ENCODE data around the gene SLC22A15. TPM values are rescaled to one million over a fixed set of nuclear protein-coding genes. Genes with fewer than 3 reads are reported as not detected.

Gene SLC22A15
- total RNA-seq, 1 experiment from 2014 or later = 2.2 TPM

DNA sequence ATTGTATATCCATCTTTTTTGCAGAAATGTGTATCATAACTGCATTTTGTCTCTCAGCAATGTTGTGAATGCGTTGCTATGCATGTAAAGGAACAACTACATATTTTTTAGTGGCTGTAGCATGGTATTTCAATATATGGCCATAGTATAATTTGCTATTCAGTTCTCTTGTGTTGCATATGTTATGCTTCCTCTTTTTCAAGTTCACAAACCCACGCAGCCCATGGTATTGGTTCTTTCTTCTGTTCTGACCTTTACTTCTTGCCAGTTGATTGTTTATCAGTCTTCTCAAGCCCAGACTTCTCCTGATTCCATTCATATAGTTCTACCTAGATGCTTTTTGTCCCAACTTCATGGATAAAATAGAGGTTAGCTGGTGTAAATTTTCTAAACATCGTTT is 6.1 kb downstream of the SLC22A15 start:
- Histone ChIP-seq H3K9ac (ENCODE audit: low read length) (no peak overlapping the region), H3K4me3 (ENCODE audit: low read length) (no peak overlapping the region), H3K4me1 (ENCODE audit: insufficient read depth, low read length) (peaks cover 12% of the 10 kb centered on the region), H2AFZ (ENCODE audit: low read length) (no peak overlapping the region), H3K9me2 (replicated peaks; ENCODE audit: low read length) (no peaks in the 10 kb centered on the region), H3F3A (ENCODE audit: low read length, unreplicated experiment) (no peaks in the 10 kb centered on the region), H3K4me2 (ENCODE audit: low read length) (no peak overlapping the region), H3K27me3 (ENCODE audit: low read length) (no peaks in the 10 kb centered on the region), H3K27ac (ENCODE audit: low read length) (no peak overlapping the region), H3K79me2 (ENCODE audit: low read length) (peaks cover 38% of the 10 kb centered on the region), H3K36me3 (ENCODE audit: low read depth, low read length) (no peaks in the 10 kb centered on the region), H3K9me3 (ENCODE audit: low read length) (no peaks in the 10 kb centered on the region), H4K20me1 (ENCODE audit: low read length) (no peaks in the 10 kb centered on the region; the same call in 1 of the 2 replicates)
- no TSS peak for BruUV-seq (replicated peaks)
- ATAC-seq (no peak), DNase-seq (no peak)
- ChIA-PET CTCF (interaction anchor here (1.8 kb wide), 1 partner anchor 175 kb away, joined by 12 read pairs; no protein-coding TSS in a partner anchor), POLR2A (ENCODE audit: unreplicated experiment) (no interaction called here)
- intact Hi-C loops (cut with micrococcal nuclease) = no loop called here
- TF ChIP-seq EZH2 (IDR thresholded peaks at IDR 0.05; ENCODE audit: low read length, unreplicated experiment) (no peak), EZH2phosphoT487 (IDR thresholded peaks at IDR 0.05; ENCODE audit: borderline replicate concordance, low read length) (no peak)
- TF ChIP-seq, protein P1, sequence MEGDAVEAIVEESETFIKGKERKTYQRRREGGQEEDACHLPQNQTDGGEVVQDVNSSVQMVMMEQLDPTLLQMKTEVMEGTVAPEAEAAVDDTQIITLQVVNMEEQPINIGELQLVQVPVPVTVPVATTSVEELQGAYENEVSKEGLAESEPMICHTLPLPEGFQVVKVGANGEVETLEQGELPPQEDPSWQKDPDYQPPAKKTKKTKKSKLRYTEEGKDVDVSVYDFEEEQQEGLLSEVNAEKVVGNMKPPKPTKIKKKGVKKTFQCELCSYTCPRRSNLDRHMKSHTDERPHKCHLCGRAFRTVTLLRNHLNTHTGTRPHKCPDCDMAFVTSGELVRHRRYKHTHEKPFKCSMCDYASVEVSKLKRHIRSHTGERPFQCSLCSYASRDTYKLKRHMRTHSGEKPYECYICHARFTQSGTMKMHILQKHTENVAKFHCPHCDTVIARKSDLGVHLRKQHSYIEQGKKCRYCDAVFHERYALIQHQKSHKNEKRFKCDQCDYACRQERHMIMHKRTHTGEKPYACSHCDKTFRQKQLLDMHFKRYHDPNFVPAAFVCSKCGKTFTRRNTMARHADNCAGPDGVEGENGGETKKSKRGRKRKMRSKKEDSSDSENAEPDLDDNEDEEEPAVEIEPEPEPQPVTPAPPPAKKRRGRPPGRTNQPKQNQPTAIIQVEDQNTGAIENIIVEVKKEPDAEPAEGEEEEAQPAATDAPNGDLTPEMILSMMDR (conservative IDR thresholded peaks at IDR 0.05; ENCODE audit: low read depth, low read length) = no peak

DNA sequence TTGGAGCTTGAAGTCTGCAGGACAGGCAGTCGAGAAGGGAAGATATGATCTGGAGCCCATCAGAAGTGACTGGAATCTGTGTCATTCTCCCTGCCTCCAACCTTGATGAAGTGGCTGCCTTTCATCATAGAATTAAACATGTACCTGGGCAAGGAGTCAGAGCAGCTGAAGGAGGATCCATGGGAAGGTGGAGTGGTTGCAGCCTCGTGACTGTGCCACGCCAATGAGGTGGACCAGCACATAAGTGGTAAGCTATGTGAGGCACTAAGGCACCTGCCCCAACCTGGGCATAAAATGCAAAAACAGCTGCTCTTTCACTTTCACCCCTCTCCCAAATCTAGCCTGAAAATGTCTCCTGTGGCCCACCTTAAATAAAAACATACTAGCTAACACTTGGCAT is 7.3 kb downstream of the SLC22A15 start:
- Histone ChIP-seq H3K4me3 (ENCODE audit: low read length) (no peak overlapping the region), H3K27ac (ENCODE audit: low read length) (no peak overlapping the region), H3K4me1 (ENCODE audit: insufficient read depth, low read length) (peaks cover 5% of the 10 kb centered on the region; the same call in 1 of the 2 replicates), H3F3A (ENCODE audit: low read length, unreplicated experiment) (no peaks in the 10 kb centered on the region), H3K9ac (ENCODE audit: low read length) (no peak overlapping the region), H3K9me2 (replicated peaks; ENCODE audit: low read length) (no peaks in the 10 kb centered on the region), H4K20me1 (ENCODE audit: low read length) (no peaks in the 10 kb centered on the region; the same call in 1 of the 2 replicates), H3K4me2 (ENCODE audit: low read length) (no peak overlapping the region), H2AFZ (ENCODE audit: low read length) (no peak overlapping the region), H3K79me2 (ENCODE audit: low read length) (peaks cover 28% of the 10 kb centered on the region), H3K9me3 (ENCODE audit: low read length) (no peaks in the 10 kb centered on the region), H3K27me3 (ENCODE audit: low read length) (no peaks in the 10 kb centered on the region), H3K36me3 (ENCODE audit: low read depth, low read length) (no peaks in the 10 kb centered on the region)
- CTCF ChIA-PET = no interaction called here
- ATAC-seq (no peak), DNase-seq (no peak)
- POLR2A ChIA-PET (ENCODE audit: unreplicated experiment) = interaction anchor here (0.6 kb wide), 1 partner anchor 100 kb away, joined by 4 read pairs; no protein-coding TSS in a partner anchor
- TF ChIP-seq EZH2 (IDR thresholded peaks at IDR 0.05; ENCODE audit: low read length, unreplicated experiment) = no peak
- TF ChIP-seq, protein P1 (conservative IDR thresholded peaks at IDR 0.05; ENCODE audit: low read depth, low read length) = no peak
- TF ChIP-seq EZH2phosphoT487 (IDR thresholded peaks at IDR 0.05; ENCODE audit: borderline replicate concordance, low read length) = no peak
- intact Hi-C loops (cut with micrococcal nuclease) = no loop called here
- no TSS peak for BruUV-seq (replicated peaks)

DNA sequence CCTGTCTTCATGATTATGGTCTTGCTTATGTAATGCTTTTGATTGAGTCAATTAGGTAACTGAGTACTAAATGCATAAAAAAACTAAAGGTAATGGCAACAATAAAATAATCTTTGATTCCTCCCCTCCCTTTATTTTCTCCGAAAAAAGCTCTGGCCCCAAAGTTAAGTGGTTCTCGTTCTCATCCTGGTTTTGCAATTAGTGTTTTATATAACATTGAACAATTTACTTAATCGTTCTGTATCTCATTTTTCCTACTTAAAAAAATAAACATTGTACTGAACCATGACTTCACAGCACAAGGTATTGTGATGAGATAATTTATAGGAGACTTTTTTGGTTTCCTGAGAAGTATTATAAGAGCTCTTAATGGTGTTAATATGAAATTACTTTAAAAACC is 11.3 kb downstream of the SLC22A15 start:
- Histone ChIP-seq H3K27ac (ENCODE audit: low read length) (no peak overlapping the region), H3K4me1 (ENCODE audit: insufficient read depth, low read length) (no peaks in the 10 kb centered on the region), H4K20me1 (ENCODE audit: low read length) (no peaks in the 10 kb centered on the region), H3K9me3 (ENCODE audit: low read length) (no peaks in the 10 kb centered on the region), H3K4me3 (ENCODE audit: low read length) (no peak overlapping the region), H3F3A (ENCODE audit: low read length, unreplicated experiment) (no peaks in the 10 kb centered on the region), H3K9ac (ENCODE audit: low read length) (no peak overlapping the region), H3K27me3 (ENCODE audit: low read length) (no peaks in the 10 kb centered on the region), H3K4me2 (ENCODE audit: low read length) (no peak overlapping the region), H3K9me2 (replicated peaks; ENCODE audit: low read length) (no peaks in the 10 kb centered on the region), H3K36me3 (ENCODE audit: low read depth, low read length) (no peaks in the 10 kb centered on the region), H3K79me2 (ENCODE audit: low read length) (peaks cover 9% of the 10 kb centered on the region; the same call in 1 of the 2 replicates), H2AFZ (ENCODE audit: low read length) (no peak overlapping the region)
- no TSS peak for BruUV-seq (replicated peaks)
- TF ChIP-seq, protein P1 (conservative IDR thresholded peaks at IDR 0.05; ENCODE audit: low read depth, low read length) = no peak
- TF ChIP-seq EZH2 (IDR thresholded peaks at IDR 0.05; ENCODE audit: low read length, unreplicated experiment) = no peak
- TF ChIP-seq EZH2phosphoT487 (IDR thresholded peaks at IDR 0.05; ENCODE audit: borderline replicate concordance, low read length) = no peak
- no peak for DNase-seq
- no peak for ATAC-seq
- ChIA-PET POLR2A (ENCODE audit: unreplicated experiment) (interaction anchor here (0.7 kb wide), 1 partner anchor 225 kb away, joined by 3 read pairs; no protein-coding TSS in a partner anchor), CTCF (no interaction called here)
- intact Hi-C loops (cut with micrococcal nuclease) = no loop called here

Data from PC-3 (cell line).